Liver (tissue), 3 donors: ENCODE data around the gene MAP3K12.

Source experiments
- ATF3 ChIP-seq: IDR thresholded peaks from 2 replicates; pipeline ENCODE4 v1.6.1; 2016; ENCODE audit warnings: antibody characterized with exemption
- FOXA1 ChIP-seq: IDR thresholded peaks from 2 replicates; pipeline ENCODE4 v1.6.1; 2016; ENCODE audit warnings: antibody characterized with exemption
- MAX ChIP-seq: IDR thresholded peaks from 2 replicates; pipeline ENCODE4 v1.6.1; 2016; ENCODE audit warnings: antibody characterized with exemption
- REST ChIP-seq: IDR thresholded peaks from 2 replicates; pipeline ENCODE4 v1.6.1; 2016; ENCODE audit warnings: antibody characterized with exemption, mild to moderate bottlenecking
- TAF1 ChIP-seq: conservative IDR thresholded peaks from 2 replicates; pipeline ENCODE4 v1.6.1; 2016; ENCODE audit warnings: antibody characterized with exemption, mild to moderate bottlenecking
- YY1 ChIP-seq: IDR thresholded peaks from 2 replicates; pipeline ENCODE4 v1.6.1; 2016; ENCODE audit warnings: antibody characterized with exemption, mild to moderate bottlenecking
- TF ChIP-seq, protein P1 (sequence below): fragments of 150-350 bp; IDR thresholded peaks from 2 replicates; pipeline ENCODE4 v1.5.1; 2017; ENCODE audit warnings: improper control_type of control experiment, low read depth, low read length; ENCODE audit not compliant: missing input control
- donor health status: healthy.
- donor health status: healthy.

GRCh38 chr12:53456654-53457366, 42.4 kb downstream of the MAP3K12 start:
- TF ChIP-seq MAX (no peak), FOXA1 (no peak), TAF1 (no peak), ATF3 (no peak), YY1 (no peak), REST (no peak)
- TF ChIP-seq, protein P1, sequence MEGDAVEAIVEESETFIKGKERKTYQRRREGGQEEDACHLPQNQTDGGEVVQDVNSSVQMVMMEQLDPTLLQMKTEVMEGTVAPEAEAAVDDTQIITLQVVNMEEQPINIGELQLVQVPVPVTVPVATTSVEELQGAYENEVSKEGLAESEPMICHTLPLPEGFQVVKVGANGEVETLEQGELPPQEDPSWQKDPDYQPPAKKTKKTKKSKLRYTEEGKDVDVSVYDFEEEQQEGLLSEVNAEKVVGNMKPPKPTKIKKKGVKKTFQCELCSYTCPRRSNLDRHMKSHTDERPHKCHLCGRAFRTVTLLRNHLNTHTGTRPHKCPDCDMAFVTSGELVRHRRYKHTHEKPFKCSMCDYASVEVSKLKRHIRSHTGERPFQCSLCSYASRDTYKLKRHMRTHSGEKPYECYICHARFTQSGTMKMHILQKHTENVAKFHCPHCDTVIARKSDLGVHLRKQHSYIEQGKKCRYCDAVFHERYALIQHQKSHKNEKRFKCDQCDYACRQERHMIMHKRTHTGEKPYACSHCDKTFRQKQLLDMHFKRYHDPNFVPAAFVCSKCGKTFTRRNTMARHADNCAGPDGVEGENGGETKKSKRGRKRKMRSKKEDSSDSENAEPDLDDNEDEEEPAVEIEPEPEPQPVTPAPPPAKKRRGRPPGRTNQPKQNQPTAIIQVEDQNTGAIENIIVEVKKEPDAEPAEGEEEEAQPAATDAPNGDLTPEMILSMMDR, result no peak
